K562 (cell line): ENCODE measurements around the gene TFDP1. TPM values are rescaled to one million over a fixed set of nuclear protein-coding genes. Genes with fewer than 3 reads are reported as not detected.

Source experiments
- ATAC-seq: fragments of 200-7000 bp; cut with Tn5 transposase; 3 replicates; pipeline ENCODE4 v1.9.1; 2020; ENCODE audit warnings: moderate library complexity
- BruUV-seq: library from RNA; stranded (reverse); fragments of 400-500 nt; replicated peaks from 2 replicates; lab custom pipeline; 2021; lab: Mats Ljungman, UMichigan
- CTCF ChIA-PET: fragments of 300-600 bp; formaldehyde crosslinking; extraction: SDS; loops from one replicate; lab custom pipeline; 2021; ENCODE audit warnings: low intra/inter-chr PET ratio; lab: Yijun Ruan, JAX
- POLR2A ChIA-PET: fragments of 300-600, 350-650 bp; sonication (Branson Sonifier 250); formaldehyde crosslinking; extraction: SDS; loops from one replicate; lab custom pipeline; 2021; ENCODE audit warnings: antibody characterized with exemption, inconsistent platforms; lab: Yijun Ruan, JAX
- DNase-seq, 4 experiments: peaks; one replicate each; pipeline versions ENCODE4 v3.0.0 to v3.0.0-alpha.2; 2011 to 2018; ENCODE audit warnings: low spot score in 3 of 4, mixed read lengths in 3 of 4; ENCODE audit errors: extremely low read depth in 1 of 4
- FAIRE-seq: peaks from 2 replicates; lab custom pipeline; 2011; peaks lifted over from hg19 to GRCh38; lab: Jason Lieb, UNC
- H2AFZ ChIP-seq: 2 replicates; pipeline ENCODE4 v1.6.0; 2011; ENCODE audit warnings: low read depth, low read length, control low read depth, inconsistent platforms
- H3K27ac ChIP-seq: fragments of 200-600 bp; 3 replicates; pipeline ENCODE4 v1.8.0; 2011; ENCODE audit warnings: low read depth, mild to moderate bottlenecking, control low read depth, inconsistent platforms, low read length, moderate library complexity, mixed read lengths; ENCODE audit errors: extremely low read depth
- H3K27me3 ChIP-seq, 2 experiments: fragments of 300-600 bp in 1 of 2; 2 replicates in 1 of 2; 3 replicates in 1 of 2; pipeline versions ENCODE4 v1.6.0 to v1.8.0; 2011; ENCODE audit warnings: inconsistent platforms in 2 of 2, low read length in 2 of 2, mild to moderate bottlenecking in 1 of 2, mixed read lengths in 1 of 2, moderate library complexity in 1 of 2; ENCODE audit not compliant: control insufficient read depth in 2 of 2, insufficient read depth in 2 of 2
- H3K36me3 ChIP-seq: fragments of 300-600 bp; 3 replicates; pipeline ENCODE4 v1.8.0; 2011; ENCODE audit warnings: mild to moderate bottlenecking, low read length, inconsistent platforms; ENCODE audit not compliant: control insufficient read depth, insufficient read depth
- H3K4me1 ChIP-seq, 2 experiments: fragments of 200-600 bp in 1 of 2; replicated peaks in 1 of 2; 2 replicates in 1 of 2; 3 replicates in 1 of 2; pipeline versions ENCODE4 v1.5.1 to v1.8.0; 2011; ENCODE audit warnings: inconsistent platforms in 2 of 2, low read length in 2 of 2, mild to moderate bottlenecking in 1 of 2, mixed read lengths in 1 of 2, moderate library complexity in 1 of 2; ENCODE audit not compliant: control insufficient read depth in 2 of 2, insufficient read depth in 2 of 2
- H3K4me2 ChIP-seq: 2 replicates; pipeline ENCODE4 v1.6.1; 2011; ENCODE audit warnings: low read length, control low read depth, inconsistent platforms, mixed read lengths; ENCODE audit not compliant: insufficient read depth
- H3K4me3 ChIP-seq: fragments of 200-600 bp; sonication (generic), shearing (Covaris generic); 2 replicates; pipeline ENCODE4 v1.5.1; 2016; ENCODE audit warnings: control low read depth, inconsistent platforms
- H3K79me2 ChIP-seq: fragments of 200-600 bp; 3 replicates; pipeline ENCODE4 v1.8.0; 2011; ENCODE audit warnings: low read length, inconsistent platforms; ENCODE audit not compliant: control insufficient read depth, insufficient read depth
- H3K9ac ChIP-seq, 2 experiments: 2 replicates each; pipeline versions ENCODE4 v1.6.0 to v1.6.1; 2011; ENCODE audit warnings: low read depth in 2 of 2, low read length in 2 of 2, control low read depth in 1 of 2, inconsistent platforms in 1 of 2, mild to moderate bottlenecking in 1 of 2, mixed read lengths in 1 of 2; ENCODE audit not compliant: insufficient read depth in 1 of 2
- H3K9me1 ChIP-seq: one replicate; pipeline ENCODE4 v1.6.0; 2011; ENCODE audit warnings: inconsistent platforms, mild to moderate bottlenecking, low read length, moderate library complexity; ENCODE audit not compliant: control insufficient read depth, insufficient read depth
- H3K9me3 ChIP-seq: replicated peaks from 2 replicates; pipeline ENCODE4 v1.5.1; 2011; ENCODE audit warnings: low read depth, low read length, inconsistent platforms; ENCODE audit not compliant: control insufficient read depth, insufficient read depth
- H4K20me1 ChIP-seq: replicated peaks from 2 replicates; pipeline ENCODE4 v1.6.1; 2011; ENCODE audit warnings: low read length, inconsistent platforms, mixed read lengths; ENCODE audit not compliant: control insufficient read depth, insufficient read depth
- BRCA1 ChIP-seq, 2 experiments: fragments of 450-650 bp in 1 of 2; sonication (generic) in 1 of 2; formaldehyde crosslinking in 1 of 2; IDR thresholded peaks; 2 replicates each; pipeline versions ENCODE4 v1.5.0 to v1.6.1; 2017 to 2020; ENCODE audit warnings: mild to moderate bottlenecking in 1 of 2, missing genetic modification reagents in 1 of 2
- CC2D1A ChIP-seq: fragments of 450-650 bp; IDR thresholded peaks from 2 replicates; pipeline ENCODE4 v1.6.1; 2017; ENCODE audit warnings: mild to moderate bottlenecking
- CHCHD3 ChIP-seq: fragments of 250-450 bp; sonication (Bioruptor Pico); IDR thresholded peaks from 2 replicates; pipeline ENCODE4 v2.1.2; 2022; ENCODE audit warnings: mild to moderate bottlenecking
- FUS ChIP-seq: fragments of 200-400 bp; formaldehyde crosslinking; optimal IDR thresholded peaks from 2 replicates; pipeline ENCODE3; 2017; ENCODE audit warnings: low read depth, low read length
- GABPB2 ChIP-seq: fragments of 250-450 bp; sonication (Bioruptor Pico); conservative IDR thresholded peaks from 2 replicates; pipeline ENCODE4 v1.5.1; 2021; ENCODE audit warnings: mild to moderate bottlenecking
- MIER1 ChIP-seq: fragments of 450-650 bp; IDR thresholded peaks from 2 replicates; pipeline ENCODE4 v1.6.1; 2016; ENCODE audit warnings: antibody characterized with exemption, mild to moderate bottlenecking, low read depth
- MXI1 ChIP-seq: IDR thresholded peaks from 2 replicates; pipeline ENCODE4 v1.6.1; 2011; ENCODE audit warnings: low read depth, mild to moderate bottlenecking, improper control_type of control experiment, low read length
- NFE2L1 ChIP-seq: fragments of 450-650 bp; IDR thresholded peaks from 2 replicates; pipeline ENCODE4 v1.6.1; 2016; ENCODE audit warnings: missing genetic modification characterization, low read depth, mild to moderate bottlenecking, missing compliant biosample characterization, moderate library complexity, borderline replicate concordance
- NFXL1 ChIP-seq: fragments of 450-650 bp; formaldehyde crosslinking; IDR thresholded peaks from 2 replicates; pipeline ENCODE4 v1.4.0; 2021; ENCODE audit warnings: mild to moderate bottlenecking
- POLR2AphosphoS5 ChIP-seq: IDR thresholded peaks from 2 replicates; pipeline ENCODE4 v1.6.1; 2011; ENCODE audit warnings: mild to moderate bottlenecking, low read depth, low read length, moderate library complexity; ENCODE audit not compliant: control insufficient read depth, insufficient read depth
- SMAD2 ChIP-seq: fragments of 150-350 bp; IDR thresholded peaks from 2 replicates; pipeline ENCODE4 v1.6.1; 2014; ENCODE audit warnings: low read depth, mild to moderate bottlenecking, low read length
- SP1 ChIP-seq: sonication (generic); formaldehyde crosslinking; IDR thresholded peaks from 2 replicates; pipeline ENCODE4 v1.8.1; 2022; ENCODE audit warnings: mild to moderate bottlenecking, missing genetic modification reagents
- STAT5A ChIP-seq: IDR thresholded peaks from 2 replicates; pipeline ENCODE4 v1.6.1; 2012; ENCODE audit warnings: low read length, inconsistent platforms, borderline replicate concordance
- ZFP1 ChIP-seq: fragments of 450-650 bp; formaldehyde crosslinking; IDR thresholded peaks from 2 replicates; pipeline ENCODE4 v1.4.0; 2020; ENCODE audit warnings: mild to moderate bottlenecking, mixed read lengths
- ZNF212 ChIP-seq: fragments of 450-650 bp; formaldehyde crosslinking; IDR thresholded peaks from 2 replicates; pipeline ENCODE4 v1.4.0; 2020; ENCODE audit warnings: mild to moderate bottlenecking
- ZNF347 ChIP-seq: fragments of 450-650 bp; formaldehyde crosslinking; IDR thresholded peaks from 2 replicates; pipeline ENCODE4 v1.4.0; 2020; ENCODE audit warnings: low read depth, mild to moderate bottlenecking, moderate library complexity
- ZZZ3 ChIP-seq: fragments of 450-650 bp; IDR thresholded peaks from 2 replicates; pipeline ENCODE4 v1.6.1; 2016; ENCODE audit warnings: antibody characterized with exemption, mild to moderate bottlenecking, moderate library complexity
- WGBS: fragments of 100-300 bp; shearing (Covaris generic); methylation state at CpG from one replicate; pipeline ENCODE4 v1.1.6; 2016; ENCODE audit warnings: low coverage, mixed read lengths; ENCODE audit not compliant: insufficient coverage; ENCODE audit errors: missing lambda C conversion rate; 5-methylcytosine and 5-hydroxymethylcytosine counted together
- in situ Hi-C: fragments of 300-500 bp; cut with MboI; formaldehyde crosslinking; loops from 4 replicates; pipeline ENCODE4 v1.15.0; 2018; ENCODE audit warnings: inconsistent platforms, mixed read lengths
- intact Hi-C: fragments of 100-400 bp; cut with micrococcal nuclease; formaldehyde crosslinking; loops from 2 replicates; pipeline ENCODE4 v1.14.2; 2022
- polyA plus RNA-seq, 8 experiments: library from polyadenylated mRNA; depleted of rRNA in 4 of 8; stranded (reverse) in 5 of 8; unstranded in 3 of 8; fragments of >200 nt; fragmentation: Nextera tagmentation in 2 of 8; fragmentation: Illumina TruSeq in 1 of 8; extraction: Ambion mirVana in 2 of 8; extraction: Trizol in 1 of 8; gene quantifications; 2 replicates each; pipeline versions ENCODE4 v1.2.1 to v1.2.3, GENCODE V29; 2011 to 2014; ENCODE audit warnings: inconsistent platforms in 1 of 8, missing spikeins in 1 of 8
- total RNA-seq, 7 experiments: library from RNA; depleted of rRNA in 6 of 7; stranded (reverse); fragments of >200 nt in 6 of 7; fragmentation: Illumina TruSeq in 2 of 7; extraction: Trizol in 2 of 7; gene quantifications; 2 replicates each; pipeline versions ENCODE4 v1.2.1 to v1.2.3, GENCODE V29; 2011 to 2021; ENCODE audit warnings: low replicate concordance in 1 of 7
- TF ChIP-seq, protein P1 (sequence below), 2 experiments: fragments of 150-350 bp in 1 of 2; IDR thresholded peaks; 2 replicates each; pipeline ENCODE4 v1.6.1; 2012 to 2016; ENCODE audit warnings: low read depth in 2 of 2, low read length in 2 of 2, mild to moderate bottlenecking in 1 of 2, moderate library complexity in 1 of 2
- TF ChIP-seq, protein P2 (sequence below): fragments of 250-450 bp; sonication (Bioruptor Pico); IDR thresholded peaks from 2 replicates; pipeline ENCODE4 v1.9.0; 2021; ENCODE audit warnings: mild to moderate bottlenecking

Gene TFDP1
- total and polyA plus RNA-seq, 9 of the 15 experiments (the other 6 are each of a cell fraction or from before 2014, with no cell fraction given): 33.8 to 145 (median 69.1) TPM

DNA sequence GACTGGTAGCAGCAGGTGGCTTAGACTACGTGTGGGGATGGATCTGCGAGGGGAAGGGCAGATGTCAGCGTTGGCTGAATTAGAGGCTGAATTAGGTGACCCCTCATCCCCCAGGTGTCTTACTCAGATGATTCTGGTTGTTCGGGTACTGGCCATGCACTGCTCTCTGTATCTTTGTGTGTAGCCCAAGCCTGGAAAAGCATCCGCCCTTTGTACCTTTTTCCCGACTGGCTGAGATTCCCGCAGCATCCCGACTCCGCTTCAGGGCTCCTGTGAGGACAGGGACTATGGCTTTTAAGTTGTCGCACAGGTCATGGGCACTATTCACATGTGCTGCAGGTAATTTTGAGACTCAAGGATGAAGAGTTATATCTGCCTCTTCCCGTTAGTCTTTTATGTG lies 7.2 kb downstream of the TFDP1 start:
- ATAC-seq (no peak), FAIRE-seq (no peak)
- Histone ChIP-seq H4K20me1 (0 out of 2 replicates have a peak, but pooled peaks cover 3% of the 10 kb centered on the region), H3K9ac (no peak overlapping the region), H3K4me2 (no peak overlapping the region), H3K36me3 (peaks cover 73% of the 10 kb centered on the region; the same call in 2 of the 3 replicates)
- BruUV-seq: no TSS peak
- in situ Hi-C loops: no loop called here
- TF ChIP-seq ZFP1 (CRISPR knock-in tag): no peak
- no peak for TF ChIP-seq NFXL1 (CRISPR knock-in tag)
- TF ChIP-seq NFE2L1 (tag): no peak
- no peak for TF ChIP-seq SP1 (CRISPR knock-in tag)
- no peak for TF ChIP-seq BRCA1 (IDR thresholded peaks at IDR 0.05)
- no peak for TF ChIP-seq BRCA1 (CRISPR knock-in tag; IDR thresholded peaks at IDR 0.05)
- no peak for TF ChIP-seq ZZZ3
- TF ChIP-seq, protein P1, sequence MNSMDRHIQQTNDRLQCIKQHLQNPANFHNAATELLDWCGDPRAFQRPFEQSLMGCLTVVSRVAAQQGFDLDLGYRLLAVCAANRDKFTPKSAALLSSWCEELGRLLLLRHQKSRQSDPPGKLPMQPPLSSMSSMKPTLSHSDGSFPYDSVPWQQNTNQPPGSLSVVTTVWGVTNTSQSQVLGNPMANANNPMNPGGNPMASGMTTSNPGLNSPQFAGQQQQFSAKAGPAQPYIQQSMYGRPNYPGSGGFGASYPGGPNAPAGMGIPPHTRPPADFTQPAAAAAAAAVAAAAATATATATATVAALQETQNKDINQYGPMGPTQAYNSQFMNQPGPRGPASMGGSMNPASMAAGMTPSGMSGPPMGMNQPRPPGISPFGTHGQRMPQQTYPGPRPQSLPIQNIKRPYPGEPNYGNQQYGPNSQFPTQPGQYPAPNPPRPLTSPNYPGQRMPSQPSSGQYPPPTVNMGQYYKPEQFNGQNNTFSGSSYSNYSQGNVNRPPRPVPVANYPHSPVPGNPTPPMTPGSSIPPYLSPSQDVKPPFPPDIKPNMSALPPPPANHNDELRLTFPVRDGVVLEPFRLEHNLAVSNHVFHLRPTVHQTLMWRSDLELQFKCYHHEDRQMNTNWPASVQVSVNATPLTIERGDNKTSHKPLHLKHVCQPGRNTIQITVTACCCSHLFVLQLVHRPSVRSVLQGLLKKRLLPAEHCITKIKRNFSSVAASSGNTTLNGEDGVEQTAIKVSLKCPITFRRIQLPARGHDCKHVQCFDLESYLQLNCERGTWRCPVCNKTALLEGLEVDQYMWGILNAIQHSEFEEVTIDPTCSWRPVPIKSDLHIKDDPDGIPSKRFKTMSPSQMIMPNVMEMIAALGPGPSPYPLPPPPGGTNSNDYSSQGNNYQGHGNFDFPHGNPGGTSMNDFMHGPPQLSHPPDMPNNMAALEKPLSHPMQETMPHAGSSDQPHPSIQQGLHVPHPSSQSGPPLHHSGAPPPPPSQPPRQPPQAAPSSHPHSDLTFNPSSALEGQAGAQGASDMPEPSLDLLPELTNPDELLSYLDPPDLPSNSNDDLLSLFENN (IDR thresholded peaks at IDR 0.05; ENCODE audit: low read depth in 2 of 2, low read length in 2 of 2): no peak
- no peak for TF ChIP-seq SMAD2
- no peak for TF ChIP-seq CHCHD3 (CRISPR knock-in tag)
- no peak for TF ChIP-seq POLR2AphosphoS5
- TF ChIP-seq MXI1: no peak
- TF ChIP-seq FUS: no peak
- no peak for TF ChIP-seq ZNF212 (CRISPR knock-in tag)
- TF ChIP-seq ZNF347 (CRISPR knock-in tag): no peak
- TF ChIP-seq, protein P2, sequence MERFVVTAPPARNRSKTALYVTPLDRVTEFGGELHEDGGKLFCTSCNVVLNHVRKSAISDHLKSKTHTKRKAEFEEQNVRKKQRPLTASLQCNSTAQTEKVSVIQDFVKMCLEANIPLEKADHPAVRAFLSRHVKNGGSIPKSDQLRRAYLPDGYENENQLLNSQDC (CRISPR knock-in tag): no peak
- TF ChIP-seq MIER1: no peak
- no peak for TF ChIP-seq STAT5A
- TF ChIP-seq CC2D1A: no peak
- TF ChIP-seq GABPB2 (CRISPR knock-in tag): no peak
- TF ChIP-seq, all 486 proteins: peak for 0
- Histone ChIP-seq H3K79me2 (peaks cover 85% of the 10 kb centered on the region), H3K9me1 (no peaks in the 10 kb centered on the region), H3K4me1 (peaks cover 2 to 14% of the 10 kb centered on the region in 2 experiments; a peak in 3 of 5 replicates), H3K27me3 (no peaks in the 10 kb centered on the region), H3K9me3 (no peaks in the 10 kb centered on the region), H3K4me3 (no peak overlapping the region), H3K27ac (no peak overlapping the region), H2AFZ (no peak overlapping the region)
- intact Hi-C loops: no loop called here
- no peak for DNase-seq
- WGBS: 95% methylated on average over 6 of the region's 11 CpGs
- ChIA-PET CTCF (no interaction called here), POLR2A (interaction anchor here (0.6 kb wide), 1 partner anchor 712 kb away, joined by 3 read pairs; no protein-coding TSS in a partner anchor)
